ENCODE data around the gene CALU.

Gene CALU

GRCh38 chr7:128805225-128805624 is 66.1 kb downstream of the CALU start:
- Histone ChIP-seq H3K36me3 (ENCODE audit: control insufficient read depth, insufficient read depth, low read length) (no peaks in the 10 kb centered on the region), H3K4me3 (ENCODE audit: low read depth, low read length) (no peak overlapping the region)

GRCh38 chr7:128807191-128807590 is 68.0 kb downstream of the CALU start:
- Histone ChIP-seq H3K36me3 (ENCODE audit: control insufficient read depth, insufficient read depth, low read length) (no peaks in the 10 kb centered on the region), H3K27ac (no peak overlapping the region), H3K4me3 (ENCODE audit: low read depth, low read length) (no peak overlapping the region), H2AFZ (no peak overlapping the region), H3K9me3 (ENCODE audit: control insufficient read depth, low read length) (no peaks in the 10 kb centered on the region), H3K4me1 (peaks cover 21% of the 10 kb centered on the region), H3K79me2 (no peaks in the 10 kb centered on the region), H3K27me3 (ENCODE audit: control insufficient read depth, insufficient read depth, low read length) (no peaks in the 10 kb centered on the region), H3K4me2 (ENCODE audit: low read length) (no peak overlapping the region), H3K9ac (no peak overlapping the region)
- no peak for TF ChIP-seq CTCF (IDR thresholded peaks at IDR 0.05)

More at GRCh38 chr7:128805225-128805624, 66.1 kb downstream of the CALU start:
- no peak for TF ChIP-seq CTCF (IDR thresholded peaks at IDR 0.05)
- Histone ChIP-seq H2AFZ (no peak overlapping the region), H3K9ac (no peak overlapping the region), H3K4me1 (peaks cover 2% of the 10 kb centered on the region), H3K79me2 (no peaks in the 10 kb centered on the region), H3K27ac (no peak overlapping the region), H3K9me3 (ENCODE audit: control insufficient read depth, low read length) (no peaks in the 10 kb centered on the region), H3K27me3 (ENCODE audit: control insufficient read depth, insufficient read depth, low read length) (no peaks in the 10 kb centered on the region), H3K4me2 (ENCODE audit: low read length) (no peak overlapping the region)

GRCh38 chr7:128809363-128809762 is 70.2 kb downstream of the CALU start:
- Histone ChIP-seq H3K9ac (no peak overlapping the region), H2AFZ (no peak overlapping the region), H3K79me2 (no peaks in the 10 kb centered on the region), H3K36me3 (ENCODE audit: control insufficient read depth, insufficient read depth, low read length) (no peaks in the 10 kb centered on the region), H3K4me3 (ENCODE audit: low read depth, low read length) (no peak overlapping the region), H3K4me2 (ENCODE audit: low read length) (no peak overlapping the region), H3K9me3 (ENCODE audit: control insufficient read depth, low read length) (no peaks in the 10 kb centered on the region), H3K4me1 (peaks cover 43% of the 10 kb centered on the region), H3K27ac (no peak overlapping the region), H3K27me3 (ENCODE audit: control insufficient read depth, insufficient read depth, low read length) (no peaks in the 10 kb centered on the region)
- TF ChIP-seq CTCF (IDR thresholded peaks at IDR 0.05): no peak

- H3K27me3 ChIP-seq (ENCODE audit: control insufficient read depth, insufficient read depth, low read length): no peaks in the 10 kb centered on the region
- no peak for TF ChIP-seq CTCF (IDR thresholded peaks at IDR 0.05)
- H3K36me3 ChIP-seq (ENCODE audit: control insufficient read depth, insufficient read depth, low read length): no peaks in the 10 kb centered on the region
- no peaks in the 10 kb centered on the region for H3K79me2 ChIP-seq
- H3K9me3 ChIP-seq (ENCODE audit: control insufficient read depth, low read length): no peaks in the 10 kb centered on the region
- peaks cover 54% of the 10 kb centered on the region for H3K4me1 ChIP-seq
- peak overlapping the region; percentile 74 for H3K27ac ChIP-seq
- no peak overlapping the region for H3K4me3 ChIP-seq (ENCODE audit: low read depth, low read length)
- no peak overlapping the region for H3K9ac ChIP-seq
- H2AFZ ChIP-seq: peak overlapping the region; percentile 70
- no peak overlapping the region for H3K4me2 ChIP-seq (ENCODE audit: low read length)
Observed at GRCh38 chr7:128810473-128810872, 71.3 kb downstream of the CALU start.

GRCh38 chr7:128810997-128811396 is 71.8 kb downstream of the CALU start:
- peak overlapping the region; percentile 70 for H2AFZ ChIP-seq
- no peaks in the 10 kb centered on the region for H3K36me3 ChIP-seq (ENCODE audit: control insufficient read depth, insufficient read depth, low read length)
- no peaks in the 10 kb centered on the region for H3K9me3 ChIP-seq (ENCODE audit: control insufficient read depth, low read length)
- TF ChIP-seq CTCF (IDR thresholded peaks at IDR 0.05): no peak
- H3K9ac ChIP-seq: no peak overlapping the region
- H3K4me3 ChIP-seq (ENCODE audit: low read depth, low read length): no peak overlapping the region
- no peaks in the 10 kb centered on the region for H3K27me3 ChIP-seq (ENCODE audit: control insufficient read depth, insufficient read depth, low read length)
- peak overlapping the region; percentile 74 for H3K27ac ChIP-seq
- H3K4me1 ChIP-seq: peaks cover 55% of the 10 kb centered on the region
- H3K79me2 ChIP-seq: no peaks in the 10 kb centered on the region
- no peak overlapping the region for H3K4me2 ChIP-seq (ENCODE audit: low read length)
